ENCODE data around the gene SEMA6B.

SEMA6B gene

DNA sequence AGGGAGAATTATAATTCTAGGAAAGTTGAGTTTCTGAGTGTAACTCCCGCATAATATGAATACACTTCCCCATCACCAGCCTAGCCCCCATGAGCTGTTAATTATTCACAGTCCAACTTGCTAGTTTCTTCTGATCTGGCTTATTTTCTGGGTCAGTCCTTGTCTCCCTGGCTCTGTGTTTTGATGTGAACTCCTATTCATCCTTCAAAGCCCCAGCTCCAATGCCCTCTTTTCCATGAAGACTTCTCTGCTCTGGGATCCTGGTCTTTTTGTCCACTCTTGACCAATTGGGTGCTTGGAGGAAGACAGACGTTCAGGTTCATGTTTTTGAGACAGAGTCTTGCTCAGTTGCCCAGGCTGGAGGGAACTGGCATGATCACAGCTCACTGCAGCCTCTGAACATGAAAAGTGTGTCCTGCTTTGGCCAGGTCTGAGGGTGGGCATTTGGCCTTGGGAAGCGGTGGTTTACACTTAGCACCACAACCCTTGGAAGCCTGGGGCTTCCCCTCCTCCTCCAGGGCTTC, 20.3 kb downstream of the SEMA6B start:
- H3K4me3 ChIP-seq (ENCODE audit: low read length), result no peak overlapping the region
- H3K27me3 ChIP-seq (replicated peaks; ENCODE audit: control insufficient read depth, insufficient read depth, low read length), result peaks cover 43% of the 10 kb centered on the region
- no peak for DNase-seq (ENCODE audit: low read depth)
- peaks cover 22% of the 10 kb centered on the region for H3K4me1 ChIP-seq (ENCODE audit: control insufficient read depth, insufficient read depth, low read length)
- H3K9ac ChIP-seq (ENCODE audit: low read length), result no peak overlapping the region
- peaks cover 4% of the 10 kb centered on the region for H3K9me3 ChIP-seq (ENCODE audit: control insufficient read depth, low read length)
- no peaks in the 10 kb centered on the region for H3K36me3 ChIP-seq (ENCODE audit: control insufficient read depth, insufficient read depth, low read length, severe bottlenecking)

DNA sequence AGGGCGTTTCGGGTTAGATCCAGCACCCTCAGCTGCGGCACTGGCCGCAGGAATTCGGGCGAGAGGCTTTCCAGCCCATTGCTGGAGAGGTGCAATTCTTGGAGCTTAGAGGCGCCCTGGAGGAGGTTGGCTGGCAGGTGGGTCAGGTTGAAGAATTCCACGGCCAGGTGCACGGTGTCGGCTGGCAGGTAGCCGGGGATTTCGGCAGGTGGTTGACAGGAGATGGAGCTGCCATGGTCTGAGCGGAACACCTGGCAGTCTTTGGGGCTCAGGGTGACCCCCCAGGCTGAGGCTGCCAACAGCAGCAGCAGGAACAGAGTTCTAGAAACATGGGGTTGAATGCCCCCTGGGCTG, 20.9 kb downstream of the SEMA6B start:
- DNase-seq (ENCODE audit: low read depth), result no peak
- H3K9ac ChIP-seq (ENCODE audit: low read length), result no peak overlapping the region
- H3K36me3 ChIP-seq (ENCODE audit: control insufficient read depth, insufficient read depth, low read length, severe bottlenecking), result no peaks in the 10 kb centered on the region
- H3K4me1 ChIP-seq (ENCODE audit: control insufficient read depth, insufficient read depth, low read length), result peaks cover 22% of the 10 kb centered on the region
- H3K9me3 ChIP-seq (ENCODE audit: control insufficient read depth, low read length), result peaks cover 4% of the 10 kb centered on the region
- H3K27me3 ChIP-seq (replicated peaks; ENCODE audit: control insufficient read depth, insufficient read depth, low read length), result peaks cover 47% of the 10 kb centered on the region
- H3K4me3 ChIP-seq (ENCODE audit: low read length), result no peak overlapping the region

DNA sequence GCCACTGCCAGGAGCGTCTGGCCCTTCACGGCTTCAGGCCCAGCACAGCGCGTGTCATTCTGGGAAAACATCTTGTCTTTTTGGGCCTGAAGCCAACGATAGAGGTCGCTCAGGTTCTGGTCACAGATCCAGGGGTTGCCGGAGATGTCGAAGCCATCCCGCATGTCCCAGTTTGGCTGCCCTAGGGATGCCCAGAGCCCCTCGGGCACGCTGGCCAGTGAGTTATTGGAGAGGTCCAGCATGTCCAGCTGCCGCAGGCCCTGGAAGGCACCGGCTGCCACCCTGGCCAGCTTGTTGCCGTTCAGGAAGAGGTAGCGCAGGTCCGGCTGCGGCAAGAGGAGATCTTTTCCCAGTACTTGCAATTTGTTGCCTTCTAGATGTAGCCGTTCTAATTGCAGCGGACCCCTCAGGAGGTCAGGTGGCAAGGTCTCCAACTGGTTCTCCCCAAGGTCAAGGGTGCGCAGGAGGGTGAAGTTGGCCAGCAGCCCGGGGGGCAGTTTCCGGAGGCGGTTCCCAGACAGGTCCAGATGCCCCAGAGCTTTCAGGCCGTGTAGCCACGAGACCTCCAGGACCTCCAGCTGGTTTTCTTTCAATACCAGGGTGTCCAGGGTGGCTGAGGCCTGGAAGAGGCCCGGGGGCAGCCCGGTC, 21.4 kb downstream of the SEMA6B start:
- Histone ChIP-seq H3K4me1 (ENCODE audit: control insufficient read depth, insufficient read depth, low read length) (peaks cover 22% of the 10 kb centered on the region), H3K27me3 (replicated peaks; ENCODE audit: control insufficient read depth, insufficient read depth, low read length) (peaks cover 47% of the 10 kb centered on the region), H3K36me3 (ENCODE audit: control insufficient read depth, insufficient read depth, low read length, severe bottlenecking) (no peaks in the 10 kb centered on the region), H3K9ac (ENCODE audit: low read length) (no peak overlapping the region), H3K9me3 (ENCODE audit: control insufficient read depth, low read length) (peaks cover 4% of the 10 kb centered on the region), H3K4me3 (ENCODE audit: low read length) (no peak overlapping the region)
- no peak for DNase-seq (ENCODE audit: low read depth)

DNA sequence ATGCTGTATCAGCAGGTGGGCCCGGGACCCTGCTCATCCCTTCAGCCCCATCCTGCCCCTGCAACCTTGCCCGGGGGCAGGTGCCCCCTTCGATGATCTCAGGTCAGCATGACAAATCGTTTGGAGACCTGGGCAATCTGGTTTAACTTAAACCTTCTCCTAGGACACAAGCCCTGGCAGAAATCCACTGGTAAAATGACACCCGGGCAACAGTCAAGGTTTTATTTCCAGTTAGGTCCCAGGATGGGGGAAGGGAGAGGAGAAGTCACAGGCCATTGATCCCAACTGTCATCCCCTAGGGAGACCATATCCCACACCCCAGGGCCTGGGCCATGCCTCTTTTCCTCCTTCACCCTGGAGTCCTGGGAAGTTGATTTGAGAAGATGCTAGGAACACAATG, 22.7 kb downstream of the SEMA6B start:
- no peak for DNase-seq (ENCODE audit: low read depth)
- Histone ChIP-seq H3K27me3 (replicated peaks; ENCODE audit: control insufficient read depth, insufficient read depth, low read length) (peaks cover 47% of the 10 kb centered on the region), H3K4me3 (ENCODE audit: low read length) (no peak overlapping the region), H3K36me3 (ENCODE audit: control insufficient read depth, insufficient read depth, low read length, severe bottlenecking) (no peaks in the 10 kb centered on the region), H3K9me3 (ENCODE audit: control insufficient read depth, low read length) (peaks cover 4% of the 10 kb centered on the region), H3K4me1 (ENCODE audit: control insufficient read depth, insufficient read depth, low read length) (peaks cover 22% of the 10 kb centered on the region), H3K9ac (ENCODE audit: low read length) (no peak overlapping the region)

DNA sequence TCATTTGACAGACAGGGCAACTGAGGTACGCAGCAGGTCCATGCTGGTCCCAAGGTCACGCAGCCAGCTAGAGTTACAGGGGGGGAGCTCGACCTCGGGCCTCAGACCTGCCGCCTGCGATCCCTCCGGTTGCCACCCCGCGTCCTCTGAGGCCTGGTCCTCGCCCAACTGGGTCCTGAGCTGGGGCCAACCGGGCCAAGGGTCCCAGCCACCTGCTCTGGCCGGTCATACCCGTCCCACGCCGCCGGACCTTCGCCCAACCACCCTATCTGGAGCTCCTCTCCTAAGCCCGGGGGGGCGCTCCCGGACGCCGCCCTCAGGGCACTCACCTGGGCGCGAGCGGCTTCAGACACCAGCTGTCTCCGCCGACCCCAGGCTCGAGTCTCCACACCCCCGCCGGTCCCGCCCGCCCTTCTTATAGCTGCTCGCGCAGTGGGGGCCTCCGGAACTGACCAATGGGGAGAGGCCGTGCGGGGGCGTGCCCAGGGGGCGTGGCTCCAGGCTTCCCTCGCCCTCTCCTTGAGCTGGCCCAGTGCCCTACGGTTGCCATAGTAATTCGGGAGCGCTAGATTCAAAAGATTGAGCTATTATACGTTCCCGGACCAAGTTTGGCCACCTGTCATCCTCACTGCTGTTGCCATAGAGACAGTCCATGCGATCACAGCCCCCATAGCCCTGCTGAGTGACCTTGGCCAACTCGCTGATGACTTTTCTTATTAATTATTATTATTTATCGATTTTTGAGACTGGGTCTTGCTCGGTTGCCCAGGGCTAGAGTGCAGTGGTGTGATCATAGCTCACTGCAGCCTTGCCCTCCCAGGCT, 24.4 kb downstream of the SEMA6B start, which contains the start of gene PLIN5:
Gene PLIN5, minus strand, starts transcription at position 389 of the 823 bp plus-strand sequence. CDS start 1,150 bp downstream, outside the sequence.
- Histone ChIP-seq H3K36me3 (ENCODE audit: control insufficient read depth, insufficient read depth, low read length, severe bottlenecking) (no peaks in the 10 kb centered on the region), H3K9ac (ENCODE audit: low read length) (peak within 1 kb of the TSS; percentile 56), H3K27me3 (replicated peaks; ENCODE audit: control insufficient read depth, insufficient read depth, low read length) (peaks cover 47% of the 10 kb centered on the region), H3K9me3 (ENCODE audit: control insufficient read depth, low read length) (no peaks in the 10 kb centered on the region), H3K4me1 (ENCODE audit: control insufficient read depth, insufficient read depth, low read length) (peaks cover 17% of the 10 kb centered on the region), H3K4me3 (ENCODE audit: low read length) (peak within 1 kb of the TSS; percentile 74)
- peak; percentile 37 for DNase-seq (ENCODE audit: low read depth)

DNA sequence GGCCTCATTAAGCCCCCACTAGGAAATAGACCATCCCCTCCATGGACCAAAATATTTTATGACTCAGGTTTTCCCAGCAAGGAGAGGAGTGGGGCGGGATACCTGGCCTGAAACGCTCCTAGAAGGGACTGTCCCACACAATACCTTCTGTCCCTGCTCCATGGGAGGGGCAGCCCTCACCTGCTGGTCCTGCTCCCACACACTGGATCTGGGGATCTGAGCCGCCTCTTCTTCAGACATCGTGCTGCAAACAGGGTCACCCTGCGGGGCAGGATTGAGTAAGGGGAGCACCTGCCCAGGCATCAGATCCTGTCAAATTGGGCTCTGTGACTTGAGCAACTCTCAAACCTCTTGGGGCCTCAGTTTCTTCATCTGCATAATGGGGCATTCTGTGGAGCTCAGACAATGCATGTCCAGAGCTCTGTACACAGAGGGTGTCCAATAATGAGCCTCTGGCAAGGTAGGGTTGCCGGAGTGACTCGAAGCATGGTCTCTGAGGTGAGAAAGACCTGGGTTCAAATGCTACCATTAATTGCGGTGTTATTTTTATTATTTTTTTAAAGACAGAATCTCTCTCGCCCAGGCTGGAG, 25.6 kb downstream of the SEMA6B start:
- peaks cover 42% of the 10 kb centered on the region for H3K27me3 ChIP-seq (replicated peaks; ENCODE audit: control insufficient read depth, insufficient read depth, low read length)
- peaks cover 13% of the 10 kb centered on the region for H3K4me1 ChIP-seq (ENCODE audit: control insufficient read depth, insufficient read depth, low read length)
- no peak for DNase-seq (ENCODE audit: low read depth)
- no peaks in the 10 kb centered on the region for H3K36me3 ChIP-seq (ENCODE audit: control insufficient read depth, insufficient read depth, low read length, severe bottlenecking)
- peak overlapping the region; percentile 74 for H3K4me3 ChIP-seq (ENCODE audit: low read length)
- no peaks in the 10 kb centered on the region for H3K9me3 ChIP-seq (ENCODE audit: control insufficient read depth, low read length)
- no peak overlapping the region for H3K9ac ChIP-seq (ENCODE audit: low read length)

DNA sequence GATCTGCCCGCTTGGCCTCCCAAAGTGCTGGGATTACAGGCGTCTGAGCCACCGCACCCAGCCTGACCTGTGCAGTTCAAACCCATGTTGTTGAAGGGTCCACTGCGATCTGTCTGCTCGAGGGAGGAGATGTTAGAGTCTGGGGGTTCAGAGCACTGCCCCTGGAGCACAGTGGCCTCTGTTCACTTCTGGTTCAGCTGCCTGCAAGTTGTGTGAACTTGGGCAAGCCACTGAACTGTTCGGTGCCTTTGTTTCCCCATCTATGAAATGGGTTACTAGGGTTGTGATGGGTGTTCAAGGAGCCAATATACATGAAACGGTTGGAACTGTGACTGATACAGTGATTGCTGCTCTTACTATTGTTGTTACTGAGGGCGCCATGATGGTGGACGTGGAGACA, 26.1 kb downstream of the SEMA6B start:
- Histone ChIP-seq H3K27me3 (replicated peaks; ENCODE audit: control insufficient read depth, insufficient read depth, low read length) (peaks cover 36% of the 10 kb centered on the region), H3K4me1 (ENCODE audit: control insufficient read depth, insufficient read depth, low read length) (peaks cover 13% of the 10 kb centered on the region), H3K36me3 (ENCODE audit: control insufficient read depth, insufficient read depth, low read length, severe bottlenecking) (no peaks in the 10 kb centered on the region), H3K9me3 (ENCODE audit: control insufficient read depth, low read length) (no peaks in the 10 kb centered on the region), H3K9ac (ENCODE audit: low read length) (no peak overlapping the region), H3K4me3 (ENCODE audit: low read length) (no peak overlapping the region)
- no peak for DNase-seq (ENCODE audit: low read depth)

DNA sequence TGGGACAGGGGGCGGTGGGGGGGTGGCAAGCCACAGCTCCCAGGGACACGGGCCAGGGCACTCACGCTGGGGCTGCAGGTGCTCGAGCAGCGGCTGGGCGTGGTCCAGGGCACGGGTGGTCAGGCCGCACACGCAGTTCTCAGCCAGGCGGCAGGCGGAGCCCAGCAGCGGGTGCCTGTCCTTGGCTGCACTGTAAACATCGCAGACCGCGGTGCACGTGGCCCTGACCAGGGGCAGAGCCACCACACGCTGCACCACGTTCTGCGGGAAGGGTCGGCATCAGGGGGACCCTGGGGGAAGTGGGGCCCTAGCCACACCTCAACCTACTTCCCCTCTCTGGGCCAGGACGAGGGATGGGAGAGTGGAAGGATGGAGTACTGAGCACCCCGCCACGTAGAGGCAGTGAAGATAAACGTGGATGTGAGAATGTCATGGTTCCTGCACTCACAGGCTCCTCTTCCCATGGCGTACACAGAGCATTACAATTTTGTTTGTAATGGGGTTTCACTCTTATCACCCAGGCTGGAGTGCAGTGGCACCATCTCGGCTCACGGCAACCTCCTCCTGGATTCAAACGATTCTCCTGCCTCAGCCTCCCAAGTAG, 27.8 kb downstream of the SEMA6B start:
- Histone ChIP-seq H3K9me3 (ENCODE audit: control insufficient read depth, low read length) (no peaks in the 10 kb centered on the region), H3K36me3 (ENCODE audit: control insufficient read depth, insufficient read depth, low read length, severe bottlenecking) (no peaks in the 10 kb centered on the region)
- no peak for DNase-seq (ENCODE audit: low read depth)

DNA sequence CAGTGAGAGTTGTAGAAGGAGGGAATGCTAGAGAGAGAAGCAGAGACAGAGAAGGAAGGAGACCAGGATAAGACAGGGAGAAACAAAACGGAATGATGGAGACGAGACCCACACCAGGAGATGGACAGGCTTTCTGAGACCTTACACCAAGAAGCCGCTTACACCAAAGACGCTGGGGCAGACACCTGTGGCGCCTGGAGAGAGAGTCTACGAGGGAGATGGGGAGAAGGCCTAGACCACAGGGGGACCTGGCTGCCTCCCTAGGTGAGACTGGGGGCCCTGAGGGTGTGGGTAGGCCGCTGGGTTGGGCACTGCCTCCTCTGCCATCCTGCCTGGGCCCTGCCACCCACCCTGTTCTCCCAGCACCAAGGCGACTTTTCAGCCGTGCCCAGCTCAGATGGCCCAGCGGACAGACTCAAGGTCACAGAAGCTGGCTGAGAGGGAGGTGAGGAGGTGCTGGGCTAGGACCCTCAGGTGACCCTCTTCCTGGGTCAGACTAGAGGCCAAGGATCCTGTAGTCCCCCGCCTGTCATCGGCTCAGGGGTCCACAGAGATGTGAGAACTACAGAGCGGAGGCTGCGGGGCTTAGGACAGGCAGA, 29.5 kb downstream of the SEMA6B start:
- H3K4me3 ChIP-seq (ENCODE audit: low read length), result no peak overlapping the region
- no peaks in the 10 kb centered on the region for H3K9me3 ChIP-seq (ENCODE audit: control insufficient read depth, low read length)
- no peak for DNase-seq (ENCODE audit: low read depth)
- peaks cover 2% of the 10 kb centered on the region for H3K4me1 ChIP-seq (ENCODE audit: control insufficient read depth, insufficient read depth, low read length)
- no peak overlapping the region for H3K9ac ChIP-seq (ENCODE audit: low read length)
- H3K36me3 ChIP-seq (ENCODE audit: control insufficient read depth, insufficient read depth, low read length, severe bottlenecking), result no peaks in the 10 kb centered on the region
- H3K27me3 ChIP-seq (replicated peaks; ENCODE audit: control insufficient read depth, insufficient read depth, low read length), result peaks cover 11% of the 10 kb centered on the region

More for the DNA sequence above, 27.8 kb downstream of the SEMA6B start:
- Histone ChIP-seq H3K4me1 (ENCODE audit: control insufficient read depth, insufficient read depth, low read length) (peaks cover 8% of the 10 kb centered on the region), H3K9ac (ENCODE audit: low read length) (no peak overlapping the region), H3K27me3 (replicated peaks; ENCODE audit: control insufficient read depth, insufficient read depth, low read length) (peaks cover 25% of the 10 kb centered on the region), H3K4me3 (ENCODE audit: low read length) (no peak overlapping the region)

DNA sequence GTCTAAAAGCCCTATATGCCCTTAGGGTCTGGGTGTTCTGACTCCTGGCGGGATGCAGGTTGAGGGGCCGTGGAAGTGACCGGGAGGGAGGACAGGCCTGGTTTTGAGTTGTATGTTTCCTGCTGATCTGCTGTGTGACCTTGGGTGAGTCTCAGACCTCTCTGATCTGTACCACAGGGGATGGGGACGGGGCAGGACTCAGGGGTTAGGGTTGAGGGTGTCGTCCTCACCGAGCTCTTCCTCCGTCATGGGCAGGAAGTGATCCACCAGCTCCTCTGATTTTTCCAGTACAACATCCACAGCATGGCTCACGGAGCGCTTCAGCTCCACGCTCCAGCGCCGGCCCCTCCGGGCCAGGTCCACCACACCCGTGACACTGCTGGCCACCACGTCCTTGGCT, 30.6 kb downstream of the SEMA6B start:
- no peaks in the 10 kb centered on the region for H3K27me3 ChIP-seq (replicated peaks; ENCODE audit: control insufficient read depth, insufficient read depth, low read length)
- H3K36me3 ChIP-seq (ENCODE audit: control insufficient read depth, insufficient read depth, low read length, severe bottlenecking), result no peaks in the 10 kb centered on the region
- H3K9me3 ChIP-seq (ENCODE audit: control insufficient read depth, low read length), result no peaks in the 10 kb centered on the region
- H3K4me1 ChIP-seq (ENCODE audit: control insufficient read depth, insufficient read depth, low read length), result no peaks in the 10 kb centered on the region
- DNase-seq (ENCODE audit: low read depth), result no peak
- H3K4me3 ChIP-seq (ENCODE audit: low read length), result no peak overlapping the region
- H3K9ac ChIP-seq (ENCODE audit: low read length), result no peak overlapping the region
